Measurements from ENCODE around the gene OR2T6.

- TF ChIP-seq CTCF (tag by site-specific recombination; IDR thresholded peaks at IDR 0.05) (no peak), ZNF138 (tag by site-specific recombination; IDR thresholded peaks at IDR 0.05; ENCODE audit: borderline replicate concordance) (no peak)
These were observed 1.8 kb upstream of the OR2T6 start for GRCh38 chr1:248373761-248374160.

Measured in HEK293 (cell line).